NCI-H1694 (cell line): Measurements from ENCODE around the gene RSBN1L.
"Not testable (repeated sequence)": the region's sequence is repeated elsewhere in the genome, so short reads cannot be mapped to it uniquely, and the experiment has no call there.

Source experiments
- DNase-seq: peaks from one replicate; lab custom pipeline; 2025; lab: John Stamatoyannopoulos, UW

The RSBN1L gene

DNA sequence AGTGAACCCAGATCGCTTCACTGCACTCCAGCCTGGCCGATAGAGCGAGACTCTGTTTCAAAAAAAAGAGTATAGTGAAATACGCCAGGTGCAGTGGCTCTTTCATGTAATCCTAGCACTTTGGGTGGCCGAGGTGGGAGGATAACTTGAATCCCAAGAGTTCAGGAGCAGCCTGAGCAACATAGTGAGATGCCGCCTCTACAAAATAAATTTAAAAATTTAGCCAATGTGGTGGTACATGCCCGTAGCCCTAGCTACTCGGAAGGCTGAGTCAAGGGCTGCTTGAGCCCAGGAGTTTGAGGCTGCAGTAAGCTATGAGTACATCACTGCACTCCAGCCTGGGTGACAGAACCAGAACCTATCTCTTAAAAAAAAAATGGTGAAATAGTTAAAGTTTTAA is 74.1 kb downstream of the RSBN1L start:
- DNase-seq = no peak

DNA sequence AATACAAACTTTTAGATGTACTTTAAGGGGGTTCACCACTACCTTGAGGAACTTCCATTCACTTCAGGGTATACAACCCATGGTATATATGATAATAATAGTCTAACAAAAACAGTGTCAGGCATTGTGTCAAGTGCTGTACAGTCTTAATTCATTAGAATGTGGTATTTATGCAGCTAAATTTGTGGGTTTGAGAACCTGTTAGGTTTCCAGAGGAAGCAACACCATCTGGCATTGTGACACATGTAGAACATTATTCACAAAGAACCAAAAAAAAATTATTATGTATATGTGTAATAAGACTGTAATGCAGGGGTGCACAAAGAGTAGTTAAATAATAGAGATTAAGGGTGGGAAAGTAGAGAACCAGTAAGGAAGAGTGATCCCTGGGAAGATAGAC is 75.6 kb downstream of the RSBN1L start:
- no peak for DNase-seq

GRCh38 chr7:77778535-77778934 is 82.3 kb downstream of the RSBN1L start:
- DNase-seq = no peak

GRCh38 chr7:77782383-77782782 is 86.1 kb downstream of the RSBN1L start:
- no peak for DNase-seq

DNA sequence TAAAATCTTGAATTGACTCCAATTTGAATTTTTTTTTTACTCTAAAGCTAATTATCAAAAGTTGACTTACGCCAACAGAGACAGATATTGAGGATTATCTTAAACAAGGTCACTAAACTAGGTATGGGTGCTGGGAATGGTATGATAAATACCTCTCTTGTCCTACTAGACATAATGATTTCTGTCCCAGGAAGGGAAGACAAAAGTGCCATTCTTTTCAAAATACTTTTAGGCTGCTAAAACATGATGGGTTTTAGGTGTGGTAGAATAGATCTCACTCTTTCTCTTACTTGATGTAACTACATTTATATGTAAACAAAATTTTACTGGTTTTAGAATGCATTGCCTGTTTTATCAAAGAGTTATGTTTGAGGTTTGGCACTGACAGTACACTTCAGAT is 86.9 kb downstream of the RSBN1L start:
- no peak for DNase-seq

GRCh38 chr7:77783545-77783944 is 87.3 kb downstream of the RSBN1L start:
- DNase-seq = no peak

DNA sequence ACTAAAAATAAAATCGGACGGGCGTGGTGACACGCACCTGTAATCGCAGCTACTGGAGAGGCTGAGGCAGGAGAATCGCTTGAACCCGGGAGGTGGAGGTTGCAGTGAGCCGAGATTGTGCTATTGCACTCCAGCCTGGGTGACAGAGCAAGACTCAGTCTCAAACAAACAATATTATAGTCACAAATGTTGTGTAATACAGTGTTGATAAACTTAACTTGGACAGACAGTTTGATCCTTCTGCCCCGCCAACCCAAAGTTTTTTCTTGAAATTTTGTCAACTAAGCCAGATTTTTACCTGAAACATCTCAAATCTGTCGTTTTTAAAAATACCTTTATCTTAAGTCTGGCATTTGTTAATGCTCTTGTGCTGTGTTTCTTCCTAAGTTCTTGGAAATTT is 88.2 kb downstream of the RSBN1L start:
- DNase-seq = not testable (repeated sequence)

GRCh38 chr7:77786018-77786417 is 89.8 kb downstream of the RSBN1L start:
- no peak for DNase-seq

DNA sequence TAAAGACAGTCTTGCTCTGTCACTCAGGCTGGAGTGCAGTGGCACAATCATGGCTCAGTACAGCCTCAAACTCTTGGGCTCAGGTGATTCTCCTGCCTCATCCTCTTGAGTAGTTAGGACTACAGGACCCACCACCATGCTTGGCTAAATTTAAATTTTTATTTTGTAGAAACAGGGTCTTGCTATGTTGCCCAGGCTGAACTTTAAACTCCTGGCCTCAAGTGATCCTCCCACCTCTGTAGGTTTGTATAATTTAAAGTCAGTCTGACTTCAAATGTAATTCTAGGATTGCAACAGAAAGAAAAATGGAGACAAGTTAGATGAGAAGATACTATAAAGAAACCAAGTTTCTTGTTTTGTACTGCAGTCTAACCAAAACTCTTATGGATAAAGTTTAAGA is 90.5 kb downstream of the RSBN1L start:
- DNase-seq = no peak

DNA sequence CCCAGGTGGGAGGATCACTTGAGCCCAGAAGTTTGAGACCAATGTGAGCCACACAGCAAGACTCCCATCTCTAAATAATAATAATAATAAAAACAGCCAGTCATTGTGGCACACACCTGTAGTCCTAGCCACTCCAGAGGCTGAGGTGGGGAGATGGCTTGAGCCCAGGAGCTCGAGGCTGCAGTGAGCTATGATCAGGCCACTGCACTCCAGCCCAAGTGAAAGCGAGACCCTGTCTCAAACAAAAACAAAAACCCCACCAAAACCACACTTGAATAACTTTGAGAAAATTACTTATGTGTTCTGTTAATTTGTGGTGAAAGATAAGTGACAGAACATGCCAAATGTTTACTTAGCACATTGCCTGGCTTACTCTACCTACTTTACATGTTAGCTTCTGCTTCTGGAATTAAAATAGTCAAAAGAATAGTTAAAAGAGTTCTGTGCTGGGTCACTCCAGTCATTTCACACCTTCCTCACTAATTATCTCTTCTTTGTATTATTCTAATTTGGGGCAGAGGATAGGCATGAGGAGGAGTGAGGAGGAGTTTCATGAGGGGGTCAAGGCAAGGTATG is 92.2 kb downstream of the RSBN1L start:
- DNase-seq = no peak

GRCh38 chr7:77791336-77791735 is 95.1 kb downstream of the RSBN1L start:
- no peak for DNase-seq

DNA sequence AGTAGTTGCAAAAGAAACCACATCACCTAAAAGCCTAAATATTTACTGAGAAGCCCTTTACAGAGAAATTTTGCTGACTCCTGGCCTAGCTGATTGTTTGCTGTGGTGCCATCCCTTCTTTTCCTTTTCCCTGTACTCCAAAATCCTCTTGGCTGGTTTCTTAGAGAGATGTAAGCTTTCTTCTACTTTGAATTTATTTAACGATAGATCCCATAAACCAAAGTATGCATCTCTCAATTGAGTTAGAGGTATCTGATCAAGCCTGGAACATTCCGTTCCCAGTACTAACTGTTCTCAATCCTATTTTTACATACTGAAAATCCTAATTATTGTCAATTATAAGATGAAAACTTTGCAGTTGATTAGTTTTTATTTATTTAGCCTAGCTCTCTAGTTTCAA is 95.7 kb downstream of the RSBN1L start:
- DNase-seq = no peak

DNA sequence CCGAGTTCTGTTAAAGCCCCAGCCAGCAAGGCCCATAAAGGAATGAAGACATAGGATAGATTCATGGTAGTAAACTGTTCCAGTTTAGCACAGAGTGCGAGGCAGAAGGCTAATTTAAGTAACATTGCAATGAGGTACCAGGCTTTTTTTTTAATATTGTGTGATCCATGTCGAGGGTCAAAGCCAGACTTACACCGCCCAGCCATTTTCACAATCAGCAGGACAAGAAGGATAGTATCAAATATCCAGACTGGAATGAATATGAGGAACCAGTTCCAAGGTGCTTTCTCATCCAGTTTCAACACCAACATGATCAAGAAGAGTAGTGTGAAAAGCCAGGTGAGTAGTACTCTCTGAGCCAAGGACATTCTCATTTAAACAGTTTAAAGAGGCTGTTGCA is 97.7 kb downstream of the RSBN1L start:
- no peak for DNase-seq

GRCh38 chr7:77796109-77796508 is 99.8 kb downstream of the RSBN1L start:
- DNase-seq = no peak

GRCh38 chr7:77796960-77797359 is 100.7 kb downstream of the RSBN1L start:
- DNase-seq = no peak

GRCh38 chr7:77797734-77798393 is 101.6 kb downstream of the RSBN1L start:
- DNase-seq = no peak

DNA sequence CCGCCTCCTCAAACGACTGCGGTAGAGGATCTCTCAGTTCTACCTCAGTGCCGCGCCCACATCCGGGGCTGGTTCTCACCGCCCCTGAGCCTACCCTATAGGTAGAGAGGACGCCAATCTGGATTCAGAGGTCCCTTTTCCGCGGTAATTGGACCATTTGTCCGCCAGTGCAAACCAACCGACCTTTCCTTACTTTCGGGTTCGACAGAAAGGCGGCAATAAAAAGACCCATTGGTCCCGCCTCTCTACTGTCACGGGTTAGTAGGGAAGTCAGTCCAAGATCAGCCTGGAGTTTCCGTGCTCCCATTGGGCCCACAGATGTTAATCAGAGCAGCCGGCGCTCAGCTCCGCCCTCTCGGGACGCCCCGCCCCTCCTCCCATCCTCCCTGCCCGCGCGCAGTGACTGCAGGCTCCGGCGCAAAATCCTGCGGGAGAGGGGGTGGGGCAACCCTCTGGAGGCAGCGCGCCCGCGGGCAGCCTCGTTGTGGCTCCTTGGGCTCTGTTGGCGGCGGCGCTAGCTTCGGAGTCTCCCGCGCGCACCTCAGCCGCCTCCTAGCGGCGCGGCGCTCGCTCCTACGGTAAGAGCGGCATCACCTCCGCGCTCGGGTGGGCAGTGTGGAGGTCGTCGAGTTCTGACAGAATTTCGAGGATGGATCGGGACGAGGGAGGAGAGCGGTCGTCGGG is 102.3 kb downstream of the RSBN1L start, which contains the start of the genes PHTF2 and TMEM60:
TSS of gene PHTF2 (plus strand) at position 380 of the 684 bp plus-strand sequence.
TSS of gene TMEM60 (minus strand) at position 41 of the 684 bp plus-strand sequence. CDS start 4,061 bp downstream, outside the sequence.
- DNase-seq = peak; percentile 100

DNA sequence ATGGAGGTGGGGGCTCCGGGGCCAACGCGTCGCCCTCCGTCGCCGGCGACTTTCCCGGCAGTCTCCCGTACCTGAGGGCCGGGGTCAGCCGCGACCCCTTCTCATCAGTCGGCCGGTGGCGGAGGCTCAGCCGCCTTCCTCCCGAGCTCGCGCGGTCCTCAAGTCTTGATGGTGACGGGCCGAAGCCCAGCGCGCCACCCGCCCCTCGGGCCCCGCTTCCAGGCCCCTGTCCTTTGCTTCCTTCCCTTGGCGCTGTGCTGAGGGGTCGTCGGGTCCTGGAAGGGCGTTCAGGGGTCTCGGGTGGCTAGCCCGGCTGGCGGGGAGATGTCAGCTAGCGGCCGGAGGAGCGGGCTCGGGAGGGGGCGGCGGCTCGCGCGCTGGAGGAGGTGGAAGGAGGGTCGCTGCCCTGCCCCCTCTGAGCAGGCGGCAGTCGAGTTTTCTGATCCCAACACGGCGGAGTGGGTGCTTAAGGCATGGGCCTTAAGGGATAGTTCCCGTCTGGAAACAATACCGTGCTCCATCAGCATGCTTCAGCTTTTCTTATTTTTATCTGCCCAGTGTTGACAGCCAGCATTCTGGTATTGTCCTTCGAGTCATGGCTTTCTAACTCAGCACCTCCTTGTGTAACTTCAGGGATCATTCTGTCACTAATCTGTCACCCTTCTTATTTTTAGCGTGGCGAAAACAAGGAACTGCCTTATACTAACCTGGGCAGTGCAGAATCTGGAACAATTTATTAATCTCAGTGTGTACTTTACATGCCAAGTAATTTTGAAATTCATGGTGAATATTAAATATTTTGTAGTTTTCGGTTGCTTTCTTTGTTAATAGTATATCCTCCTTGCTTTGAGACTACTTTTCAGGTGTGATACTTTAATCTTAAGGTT is 103.1 kb downstream of the RSBN1L start:
- peak; percentile 9 for DNase-seq

DNA sequence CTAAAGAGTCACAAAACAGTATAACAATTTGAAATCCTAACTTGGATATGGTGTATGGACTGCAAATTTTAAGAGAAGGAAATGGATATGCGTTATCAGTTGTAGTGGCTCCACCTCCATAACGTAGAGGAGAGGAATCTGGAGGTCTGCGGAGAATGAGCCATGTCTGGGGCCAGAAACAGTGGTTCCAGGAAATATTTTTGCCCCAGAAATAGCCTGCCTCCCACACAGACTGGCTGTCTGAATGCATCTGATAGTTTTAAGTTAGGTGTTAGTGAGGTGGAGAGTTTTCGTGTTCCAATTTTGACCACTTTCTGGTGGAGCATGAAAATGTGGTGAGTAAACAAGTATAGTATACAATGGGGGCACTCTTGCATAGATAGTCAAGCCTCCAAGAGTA is 103.9 kb downstream of the RSBN1L start:
- no peak for DNase-seq

- DNase-seq = no peak
Observed at GRCh38 chr7:77800730-77801129, 104.5 kb downstream of the RSBN1L start.

DNA sequence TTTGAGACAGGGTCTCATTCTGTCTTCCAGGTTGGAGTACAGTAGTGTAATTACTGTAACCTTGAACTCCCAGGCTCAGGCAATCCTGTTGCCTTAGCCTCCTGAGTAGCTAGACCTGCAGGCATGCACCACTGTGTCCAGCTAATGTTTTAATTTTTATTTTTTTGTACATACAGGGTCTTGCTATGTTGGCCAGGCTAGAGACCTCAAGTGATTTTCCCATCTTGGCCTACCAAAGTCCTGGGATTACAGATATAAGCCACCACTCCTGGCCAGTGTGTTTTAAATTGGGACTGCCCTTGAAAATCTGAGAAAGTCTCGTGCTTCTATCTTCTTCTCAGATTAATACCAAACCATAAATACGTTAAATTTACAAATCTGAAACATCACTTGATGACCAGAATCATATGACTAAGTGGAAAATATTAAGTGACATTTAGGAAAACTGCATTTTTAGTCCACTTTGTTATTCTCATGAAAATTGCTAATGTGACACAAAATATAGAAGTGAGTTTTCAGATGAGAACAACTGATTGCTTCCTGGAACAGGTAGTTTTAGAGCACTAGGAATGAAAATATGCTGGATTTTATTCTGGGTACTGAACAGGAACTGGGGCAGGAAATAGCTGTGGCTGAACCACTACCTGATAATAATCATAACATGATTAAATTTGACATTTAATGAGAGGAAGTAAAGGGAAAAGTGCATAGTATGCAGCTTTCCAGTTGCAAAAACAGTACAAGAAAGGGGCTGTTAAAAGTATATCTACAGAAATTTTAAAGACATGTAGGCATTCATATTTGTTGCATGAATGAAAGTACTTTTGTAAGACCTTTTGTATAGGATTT is 106.5 kb downstream of the RSBN1L start:
- DNase-seq = no peak
